CD4-positive, alpha-beta T cell treated with Interleukin-6 for 4 hours (primary cell): Measurements from ENCODE around the gene ZNF217.
"Not testable (repeated sequence)": the region's sequence is repeated elsewhere in the genome, so short reads cannot be mapped to it uniquely, and the experiment has no call there.

ENCODE experiments used
- DNase-seq: peaks from one replicate; pipeline ENCODE4 v3.0.0-alpha.2; 2020; ENCODE audit warnings: mixed read lengths

Gene ZNF217

GRCh38 chr20:53621482-53622246 lies 28.0 kb upstream of the ZNF217 start:
- no peak for DNase-seq

- not testable (repeated sequence) for DNase-seq
These were observed 24.9 kb upstream of the ZNF217 start for GRCh38 chr20:53618490-53619000.

GRCh38 chr20:53617791-53618489 lies 24.3 kb upstream of the ZNF217 start:
- DNase-seq, result no peak

- not testable (repeated sequence) for DNase-seq
These were observed 22.9 kb upstream of the ZNF217 start for GRCh38 chr20:53616489-53616888.

GRCh38 chr20:53613748-53614147 lies 20.1 kb upstream of the ZNF217 start:
- DNase-seq, result no peak

GRCh38 chr20:53612289-53612688 lies 18.6 kb upstream of the ZNF217 start:
- DNase-seq, result not testable (repeated sequence)

- no peak for DNase-seq
These were observed 17.8 kb upstream of the ZNF217 start for GRCh38 chr20:53611449-53611894.

GRCh38 chr20:53609491-53610445 lies 16.1 kb upstream of the ZNF217 start:
- peak; percentile 89 for DNase-seq

GRCh38 chr20:53608456-53609452 lies 15.1 kb upstream of the ZNF217 start:
- DNase-seq, result peak; percentile 49

GRCh38 chr20:53608071-53608455 lies 14.4 kb upstream of the ZNF217 start:
- no peak for DNase-seq

- no peak for DNase-seq
These were observed 12.8 kb upstream of the ZNF217 start for GRCh38 chr20:53606364-53606985.

GRCh38 chr20:53605401-53605800 lies 11.8 kb upstream of the ZNF217 start:
- not testable (repeated sequence) for DNase-seq

- not testable (repeated sequence) for DNase-seq
These were observed 11.2 kb upstream of the ZNF217 start for GRCh38 chr20:53604846-53605245.

GRCh38 chr20:53602661-53603060 lies 9.0 kb upstream of the ZNF217 start:
- DNase-seq, result no peak

GRCh38 chr20:53599910-53600632 lies 6.4 kb upstream of the ZNF217 start:
- no peak for DNase-seq

- no peak for DNase-seq
These were observed 5.7 kb upstream of the ZNF217 start for GRCh38 chr20:53599378-53599777.

- DNase-seq, result no peak
These were observed 5.4 kb upstream of the ZNF217 start for GRCh38 chr20:53599044-53599362.

GRCh38 chr20:53598140-53599043 lies 4.8 kb upstream of the ZNF217 start:
- no peak for DNase-seq

- DNase-seq, result no peak
These were observed 4.0 kb upstream of the ZNF217 start for GRCh38 chr20:53597521-53598120.
